HEK293T (cell line): ENCODE data around the gene PHKA1.

Experiments used
- ARNT ChIP-seq: fragments of 450-650 bp; IDR thresholded peaks from 2 replicates; pipeline ENCODE4 v1.6.1; 2017; ENCODE audit warnings: mild to moderate bottlenecking
- BHLHE40 ChIP-seq: fragments of 450-650 bp; IDR thresholded peaks from 2 replicates; pipeline ENCODE4 v1.6.1; 2016; ENCODE audit warnings: mild to moderate bottlenecking, moderate library complexity, borderline replicate concordance
- CTBP1 ChIP-seq: fragments of 450-650 bp; IDR thresholded peaks from 2 replicates; pipeline ENCODE4 v1.6.1; 2016; ENCODE audit warnings: borderline replicate concordance
- ELF4 ChIP-seq: fragments of 450-650 bp; IDR thresholded peaks from 2 replicates; pipeline ENCODE4 v1.6.1; 2017; ENCODE audit warnings: antibody characterized with exemption
- FOXA1 ChIP-seq: fragments of 450-650 bp; IDR thresholded peaks from 2 replicates; pipeline ENCODE4 v1.6.1; 2016; ENCODE audit warnings: mild to moderate bottlenecking
- FOXK2 ChIP-seq: fragments of 450-650 bp; IDR thresholded peaks from 2 replicates; pipeline ENCODE4 v1.6.1; 2016; ENCODE audit warnings: mild to moderate bottlenecking
- FOXM1 ChIP-seq: fragments of 450-650 bp; IDR thresholded peaks from 2 replicates; pipeline ENCODE4 v1.6.1; 2017; ENCODE audit warnings: mild to moderate bottlenecking, borderline replicate concordance
- HDGF ChIP-seq: fragments of 450-650 bp; IDR thresholded peaks from 2 replicates; pipeline ENCODE4 v1.6.1; 2017; ENCODE audit warnings: antibody characterized with exemption, borderline replicate concordance
- L3MBTL2 ChIP-seq: fragments of 450-650 bp; conservative IDR thresholded peaks from 2 replicates; pipeline ENCODE4 v1.6.1; 2016; ENCODE audit warnings: mild to moderate bottlenecking
- LEF1 ChIP-seq: fragments of 450-650 bp; IDR thresholded peaks from 2 replicates; pipeline ENCODE4 v1.6.1; 2017; ENCODE audit warnings: mild to moderate bottlenecking, borderline replicate concordance
- TARDBP ChIP-seq: fragments of 450-650 bp; IDR thresholded peaks from 2 replicates; pipeline ENCODE4 v1.6.1; 2016

DNA sequence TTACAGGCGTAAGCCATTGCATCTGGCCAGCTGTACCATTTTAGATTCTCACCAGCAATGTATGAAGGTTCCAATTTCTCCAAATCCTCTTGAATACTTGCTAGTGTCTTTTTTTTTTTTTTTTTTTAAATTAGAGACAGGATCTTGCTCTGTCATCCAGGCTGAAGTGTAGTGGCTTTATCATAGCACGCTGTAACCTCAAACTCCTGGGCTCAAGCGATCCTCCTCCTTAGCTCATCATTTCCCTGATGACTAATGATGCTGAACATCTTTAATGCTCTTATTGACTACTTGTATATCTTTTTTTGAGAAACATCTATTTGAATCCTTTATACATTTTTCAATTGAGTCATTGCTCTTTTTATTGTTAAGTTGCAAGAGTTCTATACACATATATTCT is 181.7 kb downstream of the PHKA1 start:
- TF ChIP-seq HDGF (no peak), FOXA1 (no peak), CTBP1 (no peak), BHLHE40 (no peak), ELF4 (no peak), ARNT (no peak), TARDBP (no peak), L3MBTL2 (no peak), LEF1 (no peak), FOXM1 (no peak), FOXK2 (no peak)
